ENCODE measurements around the gene PDZRN3.

GRCh38 chr3:73561494-73561893 lies 63.2 kb downstream of the PDZRN3 start:
- TF ChIP-seq MXI1 (IDR thresholded peaks at IDR 0.05; ENCODE audit: low read depth, low read length): no peak
- no peak for TF ChIP-seq RXRA (IDR thresholded peaks at IDR 0.05; ENCODE audit: borderline replicate concordance, low read depth)
- TF ChIP-seq CTCF (IDR thresholded peaks at IDR 0.05): no peak
- no peak for TF ChIP-seq SMC3 (IDR thresholded peaks at IDR 0.05; ENCODE audit: low read depth, low read length)
- no peak for TF ChIP-seq JUND (IDR thresholded peaks at IDR 0.05)
- no peak for TF ChIP-seq POLR2AphosphoS5 (IDR thresholded peaks at IDR 0.05; ENCODE audit: low read depth, low read length)
- TF ChIP-seq USF2 (IDR thresholded peaks at IDR 0.05; ENCODE audit: borderline replicate concordance, low read depth, low read length): no peak
- TF ChIP-seq EZH2phosphoT487 (IDR thresholded peaks at IDR 0.05; ENCODE audit: borderline replicate concordance, low read depth): no peak
- TF ChIP-seq USF1 (IDR thresholded peaks at IDR 0.05; ENCODE audit: borderline replicate concordance, low read depth): no peak
- TF ChIP-seq MEF2A (IDR thresholded peaks at IDR 0.05; ENCODE audit: borderline replicate concordance, low read depth): no peak
- TF ChIP-seq ELF1 (IDR thresholded peaks at IDR 0.05): no peak
- TF ChIP-seq FOXM1 (IDR thresholded peaks at IDR 0.05; ENCODE audit: low read depth): no peak

Measured in SK-N-SH (cell line).